IMR-90 (cell line): ENCODE measurements around the gene ERCC5.

ENCODE experiments used
- BHLHE40 ChIP-seq: fragments of 150-350 bp; IDR thresholded peaks from 2 replicates; pipeline ENCODE4 v1.6.1; 2016; ENCODE audit warnings: mild to moderate bottlenecking, low read depth, low read length
- CEBPB ChIP-seq: IDR thresholded peaks from 2 replicates; pipeline ENCODE4 v1.6.1; 2012; ENCODE audit warnings: low read depth, low read length, improper control_type of control experiment
- CHD1 ChIP-seq: IDR thresholded peaks from 2 replicates; pipeline ENCODE4 v1.6.1; 2012; ENCODE audit warnings: low read depth, low read length, improper control_type of control experiment
- FOS ChIP-seq: fragments of 150-350 bp; IDR thresholded peaks from 2 replicates; pipeline ENCODE4 v1.6.1; 2016; ENCODE audit warnings: low read depth, low read length
- POLR2A ChIP-seq: IDR thresholded peaks from 2 replicates; pipeline ENCODE4 v1.6.1; 2012; ENCODE audit warnings: mild to moderate bottlenecking, low read depth, low read length
- RAD21 ChIP-seq: IDR thresholded peaks from 2 replicates; pipeline ENCODE4 v1.6.1; 2012; ENCODE audit warnings: low read length, improper control_type of control experiment
- TF ChIP-seq, protein P1 (sequence below): conservative IDR thresholded peaks from 2 replicates; pipeline ENCODE4 v1.5.1; 2012; ENCODE audit warnings: mild to moderate bottlenecking, low read depth, low read length, improper control_type of control experiment
- TF ChIP-seq, protein P2 (sequence below): fragments of 150-350 bp; IDR thresholded peaks from 2 replicates; pipeline ENCODE4 v1.6.1; 2016; ENCODE audit warnings: low read depth, mild to moderate bottlenecking, low read length, moderate library complexity, borderline replicate concordance
- TF ChIP-seq, protein P3 (sequence below): fragments of 150-350 bp; IDR thresholded peaks from 2 replicates; pipeline ENCODE4 v1.6.1; 2017; ENCODE audit warnings: mild to moderate bottlenecking, antibody characterized with exemption, low read length, low read depth

DNA sequence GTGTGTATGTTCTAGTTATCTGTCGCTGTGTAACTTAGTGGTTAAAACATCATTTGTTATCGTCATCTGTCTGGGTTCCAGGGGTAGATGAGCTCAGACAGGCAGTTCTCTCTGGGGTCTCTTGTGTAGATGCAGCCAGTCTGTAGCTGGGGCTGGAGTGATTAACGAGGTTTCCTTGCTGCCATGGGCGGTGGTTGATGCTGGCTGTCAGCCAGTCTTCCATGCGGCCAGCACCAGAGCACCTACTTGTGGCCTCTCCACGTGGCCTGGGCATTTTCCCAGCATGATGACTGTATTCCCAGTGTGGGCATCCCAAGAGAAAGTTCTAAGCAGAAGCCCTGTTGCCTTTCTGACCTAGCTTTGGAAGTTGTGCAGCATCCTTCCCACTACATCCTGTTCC is 10.7 kb downstream of the ERCC5 start:
- TF ChIP-seq, protein P1, sequence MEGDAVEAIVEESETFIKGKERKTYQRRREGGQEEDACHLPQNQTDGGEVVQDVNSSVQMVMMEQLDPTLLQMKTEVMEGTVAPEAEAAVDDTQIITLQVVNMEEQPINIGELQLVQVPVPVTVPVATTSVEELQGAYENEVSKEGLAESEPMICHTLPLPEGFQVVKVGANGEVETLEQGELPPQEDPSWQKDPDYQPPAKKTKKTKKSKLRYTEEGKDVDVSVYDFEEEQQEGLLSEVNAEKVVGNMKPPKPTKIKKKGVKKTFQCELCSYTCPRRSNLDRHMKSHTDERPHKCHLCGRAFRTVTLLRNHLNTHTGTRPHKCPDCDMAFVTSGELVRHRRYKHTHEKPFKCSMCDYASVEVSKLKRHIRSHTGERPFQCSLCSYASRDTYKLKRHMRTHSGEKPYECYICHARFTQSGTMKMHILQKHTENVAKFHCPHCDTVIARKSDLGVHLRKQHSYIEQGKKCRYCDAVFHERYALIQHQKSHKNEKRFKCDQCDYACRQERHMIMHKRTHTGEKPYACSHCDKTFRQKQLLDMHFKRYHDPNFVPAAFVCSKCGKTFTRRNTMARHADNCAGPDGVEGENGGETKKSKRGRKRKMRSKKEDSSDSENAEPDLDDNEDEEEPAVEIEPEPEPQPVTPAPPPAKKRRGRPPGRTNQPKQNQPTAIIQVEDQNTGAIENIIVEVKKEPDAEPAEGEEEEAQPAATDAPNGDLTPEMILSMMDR: no peak
- TF ChIP-seq, protein P2, sequence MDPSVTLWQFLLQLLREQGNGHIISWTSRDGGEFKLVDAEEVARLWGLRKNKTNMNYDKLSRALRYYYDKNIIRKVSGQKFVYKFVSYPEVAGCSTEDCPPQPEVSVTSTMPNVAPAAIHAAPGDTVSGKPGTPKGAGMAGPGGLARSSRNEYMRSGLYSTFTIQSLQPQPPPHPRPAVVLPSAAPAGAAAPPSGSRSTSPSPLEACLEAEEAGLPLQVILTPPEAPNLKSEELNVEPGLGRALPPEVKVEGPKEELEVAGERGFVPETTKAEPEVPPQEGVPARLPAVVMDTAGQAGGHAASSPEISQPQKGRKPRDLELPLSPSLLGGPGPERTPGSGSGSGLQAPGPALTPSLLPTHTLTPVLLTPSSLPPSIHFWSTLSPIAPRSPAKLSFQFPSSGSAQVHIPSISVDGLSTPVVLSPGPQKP: no peak
- TF ChIP-seq CEBPB (no peak), POLR2A (no peak), RAD21 (no peak), BHLHE40 (no peak), FOS (no peak), CHD1 (no peak)
- TF ChIP-seq, protein P3, sequence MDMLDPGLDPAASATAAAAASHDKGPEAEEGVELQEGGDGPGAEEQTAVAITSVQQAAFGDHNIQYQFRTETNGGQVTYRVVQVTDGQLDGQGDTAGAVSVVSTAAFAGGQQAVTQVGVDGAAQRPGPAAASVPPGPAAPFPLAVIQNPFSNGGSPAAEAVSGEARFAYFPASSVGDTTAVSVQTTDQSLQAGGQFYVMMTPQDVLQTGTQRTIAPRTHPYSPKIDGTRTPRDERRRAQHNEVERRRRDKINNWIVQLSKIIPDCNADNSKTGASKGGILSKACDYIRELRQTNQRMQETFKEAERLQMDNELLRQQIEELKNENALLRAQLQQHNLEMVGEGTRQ: no peak
